Right cardiac atrium (tissue), 5 donors: Measurements from ENCODE around the gene PDE11A. TPM values are rescaled to one million over a fixed set of nuclear protein-coding genes. Genes with fewer than 3 reads are reported as not detected.

Experiments
- ATAC-seq, 2 donors: fragments of 200-7000 bp; cut with Tn5 transposase; one replicate each; pipeline versions ENCODE4 v1.8.0 to v1.9.1; 2020; ENCODE audit warnings: moderate library complexity in 2 of 2, mild to moderate bottlenecking in 1 of 2
- DNase-seq, 3 donors: peaks; one replicate each; pipeline ENCODE4 v3.0.0-alpha.2; 2020
- H3K27ac ChIP-seq: one replicate; pipeline ENCODE4 v1.5.1; 2013; ENCODE audit warnings: mild to moderate bottlenecking, low read length, control low read depth, moderate library complexity
- H3K27me3 ChIP-seq: one replicate; pipeline ENCODE4 v1.6.1; 2013; ENCODE audit not compliant: control insufficient read depth, insufficient read depth
- H3K4me1 ChIP-seq: one replicate; pipeline ENCODE4 v1.6.1; 2013; ENCODE audit warnings: low read length; ENCODE audit not compliant: control insufficient read depth, insufficient read depth
- H3K4me3 ChIP-seq: one replicate; pipeline ENCODE4 v1.5.1; 2013; ENCODE audit warnings: low read length, control low read depth
- H3K9me3 ChIP-seq: one replicate; pipeline ENCODE4 v1.6.1; 2013; ENCODE audit warnings: low read length; ENCODE audit not compliant: control insufficient read depth
- WGBS: extraction: QIAGEN DNeasy Blood & Tissue Kit; methylation state at CpG from one replicate; pipeline ENCODE4 v1.1.7; 2013; 5-methylcytosine and 5-hydroxymethylcytosine counted together
- intact Hi-C, 4 donors: fragments of 100-400 bp; cut with DNase I; formaldehyde crosslinking; loops; one replicate each; pipeline versions ENCODE4 v1.11.0 to v1.14.0; 2022 to 2023
- polyA plus RNA-seq: library from polyadenylated mRNA; stranded (reverse); fragments of 200-250 nt; gene quantifications from one replicate; pipeline ENCODE4 v1.2.3, GENCODE V29; 2013
- total RNA-seq, 4 donors: library from RNA; stranded (reverse); fragmentation: NEBNext Ultra II Directional; extraction: Animal tissue kit (Norgen Biotek cat#: 25700); gene quantifications; one replicate each; pipeline ENCODE4 v1.2.1, GENCODE V29; 2021
- donor health status: healthy with polysubstance abuse.
- donor health status: DM: no; HTN: yes; CAD: no.
- donor health status: DM: no; HTN: no; CAD: no.
- donor health status: DM: no; HTN: yes; CAD: no; lungs with severe emphysema.
- donor health status: DM: yes; HTN: yes; CAD: no.

PDE11A gene
- total and polyA plus RNA-seq, 5 donors: 0.08 to 0.63 (median 0.18) TPM

DNA sequence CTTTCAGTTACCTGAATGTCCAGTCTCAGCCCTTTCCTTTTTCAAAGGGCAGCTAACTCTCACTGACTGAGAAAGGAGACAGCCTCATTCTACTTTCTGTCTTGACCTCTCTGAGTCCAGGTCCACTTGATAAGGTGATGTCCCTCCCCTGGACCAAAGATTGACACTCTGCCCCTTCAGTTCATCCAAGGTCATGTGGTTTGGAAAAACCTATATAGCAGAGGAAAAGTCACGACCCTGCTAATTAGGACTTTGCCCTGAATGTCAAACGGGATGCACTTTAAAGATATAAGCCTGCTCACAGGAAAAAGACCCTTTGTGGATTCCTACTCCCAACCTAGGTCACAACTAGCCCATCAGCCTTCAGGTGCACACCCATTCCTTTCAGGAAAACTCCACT, 471.7 kb downstream of the PDE11A start:
- no peak for DNase-seq
- intact Hi-C loops: no loop called here
- Histone ChIP-seq H3K27ac (no peak overlapping the region), H3K27me3 (no peaks in the 10 kb centered on the region), H3K4me1 (peaks cover 5% of the 10 kb centered on the region), H3K9me3 (no peaks in the 10 kb centered on the region), H3K4me3 (no peak overlapping the region)
- WGBS: 90% methylated on average over 2 of the region's 2 CpGs
- no peak for ATAC-seq

GRCh38 chr2:177599956-177600355, 472.6 kb downstream of the PDE11A start:
- intact Hi-C loops: no loop called here
- DNase-seq (no peak), ATAC-seq (no peak)
- no peak overlapping the region for H3K4me3 ChIP-seq
- H3K4me1 ChIP-seq: peaks cover 5% of the 10 kb centered on the region
- H3K9me3 ChIP-seq: no peaks in the 10 kb centered on the region
- no peaks in the 10 kb centered on the region for H3K27me3 ChIP-seq
- WGBS: 93% methylated on average over 2 of the region's 2 CpGs
- no peak overlapping the region for H3K27ac ChIP-seq

DNA sequence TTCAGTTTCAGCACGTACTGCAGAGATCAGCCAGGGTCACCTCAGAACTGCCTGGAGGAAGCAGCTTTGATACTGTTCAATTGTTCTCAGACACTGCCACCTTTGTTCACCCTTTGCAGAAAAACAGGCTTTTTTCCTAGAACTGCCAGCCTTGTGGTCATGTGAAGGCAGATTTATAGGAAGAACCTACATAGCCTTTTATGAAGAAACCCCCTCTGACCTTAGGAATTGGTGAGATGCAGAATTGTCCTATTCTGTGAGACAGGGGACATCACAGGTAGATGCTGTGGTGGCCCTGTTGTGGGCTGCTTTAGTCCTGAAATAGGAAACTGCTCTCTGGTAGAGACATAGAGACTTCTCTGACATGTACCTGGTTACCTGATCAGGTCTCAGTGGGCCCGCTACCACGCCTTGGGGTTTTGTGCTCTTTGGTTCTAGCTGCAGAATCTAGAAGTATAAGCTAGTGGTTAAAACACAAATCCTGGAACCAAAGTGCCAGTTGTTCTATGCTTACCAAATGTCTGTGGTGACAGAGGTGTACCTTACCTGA, 473.4 kb downstream of the PDE11A start:
- Histone ChIP-seq H3K9me3 (no peaks in the 10 kb centered on the region), H3K4me3 (no peak overlapping the region), H3K27me3 (no peaks in the 10 kb centered on the region), H3K4me1 (peaks cover 5% of the 10 kb centered on the region), H3K27ac (no peak overlapping the region)
- peak; percentile 62 to 76 for ATAC-seq
- intact Hi-C loops: no loop called here
- no peak for DNase-seq
- WGBS: 66% methylated on average over 3 of the region's 3 CpGs

DNA sequence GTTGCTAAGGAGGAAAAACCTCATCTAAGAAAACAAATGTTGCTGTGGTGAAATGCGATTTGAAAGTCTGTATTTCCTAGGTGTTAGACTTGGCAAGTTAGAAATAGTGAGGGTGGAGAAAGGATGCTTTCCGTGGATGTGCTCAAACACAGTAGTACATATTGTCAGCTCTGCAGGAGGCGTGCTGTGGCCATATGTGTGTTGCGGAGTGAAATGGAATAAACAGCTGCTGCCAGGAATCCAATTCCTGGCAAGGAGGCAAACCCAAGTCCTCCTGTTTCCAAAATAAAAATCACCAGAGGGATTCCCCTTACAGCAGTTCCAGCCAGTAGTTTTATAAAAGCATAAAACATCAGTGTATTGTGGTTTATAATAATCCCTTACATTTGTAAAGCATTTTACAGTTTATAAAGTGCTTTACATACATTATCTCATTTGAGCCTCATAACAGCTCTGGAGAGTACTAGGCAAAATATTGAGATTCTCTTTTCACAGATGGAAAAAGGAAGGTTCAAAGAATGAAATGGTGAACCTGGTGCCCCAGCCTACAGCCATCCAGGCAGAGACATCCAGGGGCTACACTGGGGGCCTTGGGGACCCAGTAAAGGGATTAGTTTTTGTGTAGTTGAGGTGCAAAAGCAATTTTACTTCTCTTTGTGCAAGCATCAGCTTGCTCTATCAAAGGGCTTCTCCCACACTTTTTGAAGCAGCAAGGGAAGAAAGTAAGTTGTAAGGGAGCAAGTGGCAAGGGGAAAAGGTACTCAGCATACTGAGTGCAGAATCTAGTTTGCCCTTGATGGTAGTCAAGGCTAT, 474.0 kb downstream of the PDE11A start:
- H3K27me3 ChIP-seq: no peaks in the 10 kb centered on the region
- intact Hi-C loops: no loop called here
- WGBS: 24% methylated on average over 4 of the region's 4 CpGs
- ATAC-seq (peak; percentile 78 to 84), DNase-seq (peak; percentile 41 to 82 (median 72))
- peaks cover 5% of the 10 kb centered on the region for H3K4me1 ChIP-seq
- H3K27ac ChIP-seq: peak overlapping the region; percentile 36
- H3K4me3 ChIP-seq: no peak overlapping the region
- H3K9me3 ChIP-seq: no peaks in the 10 kb centered on the region

DNA sequence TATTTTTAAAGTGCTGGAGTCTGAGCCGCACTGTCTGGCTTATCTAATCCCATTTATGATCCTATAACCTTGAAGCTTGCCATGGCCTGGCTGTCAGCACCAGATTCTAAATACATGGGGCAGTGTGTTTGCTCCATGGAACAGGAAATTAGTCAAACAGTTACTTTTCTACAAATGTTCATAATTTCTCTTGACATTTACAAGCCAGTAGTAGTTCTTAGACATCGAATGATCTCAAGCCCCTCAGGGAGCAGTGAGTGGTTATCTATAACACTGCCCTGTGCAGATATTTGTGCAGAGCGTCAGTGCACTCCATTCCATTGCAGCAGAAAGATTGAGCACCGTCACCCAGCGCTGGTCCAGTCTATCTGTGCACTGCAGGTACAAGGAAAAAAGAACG, 474.8 kb downstream of the PDE11A start:
- ATAC-seq (peak in 1 of 2 donors; percentile 68), DNase-seq (no peak)
- intact Hi-C loops: no loop called here
- Histone ChIP-seq H3K4me1 (peaks cover 5% of the 10 kb centered on the region), H3K4me3 (no peak overlapping the region), H3K27me3 (no peaks in the 10 kb centered on the region), H3K27ac (no peak overlapping the region), H3K9me3 (no peaks in the 10 kb centered on the region)
- 40% methylated on average over 6 of the region's 6 CpGs for WGBS

- intact Hi-C loops: no loop called here
- H3K4me3 ChIP-seq: no peak overlapping the region
- no peaks in the 10 kb centered on the region for H3K9me3 ChIP-seq
- peaks cover 5% of the 10 kb centered on the region for H3K4me1 ChIP-seq
- no peak overlapping the region for H3K27ac ChIP-seq
- no peak for ATAC-seq
- no peak for DNase-seq
- H3K27me3 ChIP-seq: no peaks in the 10 kb centered on the region
- WGBS: 88% methylated on average over 1 of the region's 1 CpG
These were observed 475.7 kb downstream of the PDE11A start for GRCh38 chr2:177596866-177597265.

DNA sequence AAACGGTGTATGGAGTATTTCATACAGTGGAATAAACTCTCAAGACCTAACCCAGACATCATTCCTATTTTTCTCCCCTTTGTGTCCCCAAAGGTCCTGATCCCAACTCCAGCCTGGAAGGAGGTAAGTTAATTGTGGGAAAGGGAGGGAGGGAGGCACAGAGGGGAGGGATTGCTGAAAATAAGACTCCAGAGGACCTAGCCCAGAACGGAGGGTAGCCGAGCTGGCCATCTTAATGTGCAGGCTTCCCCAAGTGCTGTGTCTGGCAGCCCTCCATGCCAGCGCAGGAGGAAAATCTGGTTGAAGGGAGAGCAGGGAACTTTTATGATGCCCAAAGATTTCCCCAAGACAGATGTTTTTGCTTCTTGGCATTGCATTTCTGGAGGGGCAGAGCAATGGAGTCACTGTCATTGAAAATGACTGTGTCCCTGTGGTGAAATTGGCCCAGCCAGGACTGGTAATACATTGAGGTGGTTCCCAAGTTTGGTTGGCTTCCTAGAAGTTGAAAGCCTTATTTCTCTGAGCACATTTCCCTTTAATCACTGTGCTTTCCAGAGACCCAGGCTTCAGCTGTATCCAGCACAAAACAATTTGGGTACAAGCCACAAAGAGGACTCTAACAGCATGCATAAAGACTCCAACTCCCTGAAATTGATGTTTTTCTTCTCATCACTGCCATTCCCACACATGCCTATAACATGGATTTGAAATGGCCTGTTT, 477.3 kb downstream of the PDE11A start:
- Histone ChIP-seq H3K4me3 (no peak overlapping the region), H3K27ac (no peak overlapping the region), H3K9me3 (no peaks in the 10 kb centered on the region), H3K4me1 (peaks cover 5% of the 10 kb centered on the region), H3K27me3 (no peaks in the 10 kb centered on the region)
- no peak for DNase-seq
- no peak for ATAC-seq
- WGBS: 97% methylated on average over 4 of the region's 4 CpGs
- intact Hi-C loops: no loop called here

DNA sequence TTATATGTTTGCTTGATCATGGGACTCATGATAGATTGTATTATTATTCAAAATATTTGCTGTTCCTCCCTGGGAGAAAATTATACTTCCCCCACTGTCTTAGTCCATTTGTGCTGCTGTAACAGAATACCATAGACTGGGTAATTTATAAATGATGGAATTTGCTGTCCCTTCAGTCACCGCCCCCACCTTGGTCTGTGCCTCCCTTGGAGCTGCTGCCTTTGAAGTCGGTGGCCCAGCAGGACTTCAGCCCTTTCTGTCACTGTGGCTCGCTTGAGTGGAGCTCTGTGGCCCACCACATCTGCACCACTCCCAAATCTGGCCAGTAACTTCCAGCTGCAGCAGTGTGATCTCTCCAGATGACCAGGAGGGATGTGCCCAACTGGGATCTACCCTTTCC, 479.2 kb downstream of the PDE11A start:
- H3K4me1 ChIP-seq: no peaks in the 10 kb centered on the region
- no peak overlapping the region for H3K27ac ChIP-seq
- ATAC-seq (no peak), DNase-seq (peak in 1 of 3 donors; percentile 25)
- intact Hi-C loops: no loop called here
- H3K27me3 ChIP-seq: no peaks in the 10 kb centered on the region
- H3K9me3 ChIP-seq: no peaks in the 10 kb centered on the region
- WGBS: 95% methylated on average over 3 of the region's 3 CpGs
- no peak overlapping the region for H3K4me3 ChIP-seq

DNA sequence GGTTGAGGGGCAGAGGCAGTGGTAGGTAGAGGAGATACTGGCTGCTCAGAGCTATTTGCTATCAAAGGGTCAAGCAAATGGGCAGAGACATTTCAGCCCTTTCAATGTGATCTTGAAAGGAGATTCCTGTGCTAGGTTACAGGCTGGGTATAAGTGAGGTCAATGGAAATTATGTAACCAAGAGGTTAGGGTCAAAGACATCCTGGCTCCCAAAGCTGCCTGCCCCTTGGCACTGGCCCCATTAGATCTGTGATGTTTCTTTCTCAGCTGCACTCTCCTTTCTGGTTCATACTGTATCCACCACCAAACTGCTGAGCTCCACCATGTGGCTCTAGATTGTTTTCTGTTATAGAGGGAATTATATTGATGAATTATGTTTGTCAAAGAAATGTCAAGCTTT, 479.6 kb downstream of the PDE11A start:
- H3K4me3 ChIP-seq: no peak overlapping the region
- H3K4me1 ChIP-seq: no peaks in the 10 kb centered on the region
- H3K27me3 ChIP-seq: no peaks in the 10 kb centered on the region
- no peaks in the 10 kb centered on the region for H3K9me3 ChIP-seq
- H3K27ac ChIP-seq: no peak overlapping the region
- DNase-seq (no peak), ATAC-seq (no peak)
- intact Hi-C loops: no loop called here

DNA sequence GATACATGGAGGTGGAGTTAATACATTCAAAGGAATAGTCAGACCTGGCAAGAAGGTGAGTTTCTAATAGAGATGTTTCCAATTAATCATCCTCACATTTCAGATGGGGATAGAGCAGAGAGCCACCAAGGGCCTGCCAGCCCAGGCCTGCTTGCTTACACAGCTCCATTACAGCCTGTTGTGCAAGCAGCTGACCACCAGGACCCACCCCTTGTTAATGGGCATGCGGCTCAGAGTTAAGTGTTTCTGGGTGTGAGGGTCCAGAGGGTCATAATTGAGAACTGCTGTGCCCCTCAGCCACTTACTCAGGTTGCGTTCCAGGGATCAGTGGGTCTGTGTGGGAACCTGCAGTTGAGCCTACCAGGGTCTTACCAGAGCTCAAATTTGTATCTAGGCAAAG, 480.2 kb downstream of the PDE11A start:
- Histone ChIP-seq H3K9me3 (no peaks in the 10 kb centered on the region), H3K4me3 (no peak overlapping the region), H3K4me1 (no peaks in the 10 kb centered on the region), H3K27ac (no peak overlapping the region), H3K27me3 (no peaks in the 10 kb centered on the region)
- DNase-seq (peak in 1 of 3 donors; percentile 23), ATAC-seq (no peak)
- 91% methylated on average over 2 of the region's 2 CpGs for WGBS
- intact Hi-C loops: no loop called here

GRCh38 chr2:177589186-177589585, 483.4 kb downstream of the PDE11A start:
- no peak for DNase-seq
- Histone ChIP-seq H3K4me3 (no peak overlapping the region), H3K9me3 (no peaks in the 10 kb centered on the region), H3K27ac (no peak overlapping the region), H3K4me1 (no peaks in the 10 kb centered on the region), H3K27me3 (no peaks in the 10 kb centered on the region)
- intact Hi-C loops: no loop called here
- ATAC-seq: no peak
- WGBS: 70% methylated on average over 1 of the region's 1 CpG
